ENCODE measurements around the gene SH3BP5L.
A peak's percentile ranks its signal among the peaks of the same experiment; 100 is the strongest.

Gene SH3BP5L

DNA sequence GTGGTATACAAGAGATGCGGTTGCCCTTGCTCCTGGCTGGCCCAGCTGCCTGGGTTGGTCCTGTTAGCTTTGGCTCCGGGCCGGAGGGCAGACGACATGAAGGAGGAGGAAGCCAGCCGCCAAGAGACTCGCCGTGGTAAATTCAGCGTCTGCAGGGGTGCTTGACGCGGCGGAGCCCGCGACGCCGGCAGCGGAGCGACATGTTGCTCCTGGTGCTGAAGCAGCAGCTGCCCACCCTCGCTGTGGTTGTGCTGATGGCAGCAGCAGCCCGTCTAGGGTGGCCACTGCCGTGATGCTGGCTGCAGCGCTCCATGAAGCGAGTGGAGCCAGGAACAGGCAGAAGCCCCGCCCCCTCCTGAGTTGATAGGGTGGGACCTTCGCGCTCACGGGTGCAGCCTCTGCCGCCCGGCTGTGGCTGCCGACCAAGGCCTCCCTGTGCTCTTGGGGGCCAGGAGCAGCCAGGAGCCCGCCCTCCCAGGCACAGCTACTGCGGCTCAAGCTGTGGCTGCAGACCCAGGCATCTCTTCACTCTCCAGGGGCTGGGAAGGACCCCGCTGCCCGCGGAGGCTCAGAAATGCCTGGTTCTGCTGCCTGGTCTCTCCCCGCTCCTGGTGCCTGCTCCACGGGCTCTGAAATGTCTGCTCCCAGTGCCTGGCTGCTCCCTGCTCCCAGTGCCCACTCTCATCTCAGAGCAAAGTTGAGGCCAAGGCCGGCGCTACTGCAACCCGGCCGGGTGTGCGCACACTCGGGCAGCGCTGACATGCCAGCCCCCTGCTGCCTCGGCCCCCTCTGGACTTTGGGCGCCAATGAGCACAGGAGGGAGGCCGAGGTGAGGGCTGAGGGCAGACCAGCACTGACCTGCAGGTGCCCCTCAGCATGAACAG, 37.5 kb upstream of the SH3BP5L start:
- POLR2A ChIA-PET: interaction anchor here (1.0 kb wide), 1 partner anchor 37 kb away, joined by 4 read pairs; the partner anchor contains the start of gene SH3BP5L
- TF ChIP-seq CTCF (IDR thresholded peaks at IDR 0.05; ENCODE audit: insufficient read depth, low read length, missing control alignments): no peak
- no peak for DNase-seq (ENCODE audit: low read depth, low spot score)
- CTCF ChIA-PET: interaction anchor here (1.1 to 1.2 kb wide), 2 partner anchors 9 to 43 kb away, joined by 3 to 6 read pairs; partner anchors contain the start of gene PGBD2
- peak overlapping the region; percentile 70 for H3K4me3 ChIP-seq (ENCODE audit: low read depth, low read length)

DNA sequence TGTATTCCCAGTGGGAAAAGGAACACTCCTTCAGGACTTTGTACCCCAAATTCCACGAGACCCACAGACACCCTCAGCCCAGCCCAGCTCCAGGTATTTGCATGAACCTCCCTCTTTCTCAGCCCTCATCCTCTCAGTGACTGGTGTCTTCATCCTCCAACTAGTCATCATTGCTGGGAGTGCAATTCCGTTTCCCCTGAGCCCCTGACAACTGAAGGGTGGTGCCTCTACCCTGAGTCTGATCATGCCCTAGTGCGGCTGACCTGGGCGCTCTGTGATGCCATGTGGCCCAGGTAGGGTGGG, 36.9 kb upstream of the SH3BP5L start:
- DNase-seq (ENCODE audit: low read depth, low spot score): no peak
- no peak for TF ChIP-seq CTCF (IDR thresholded peaks at IDR 0.05; ENCODE audit: insufficient read depth, low read length, missing control alignments)
- peak overlapping the region; percentile 70 for H3K4me3 ChIP-seq (ENCODE audit: low read depth, low read length)
- POLR2A ChIA-PET: interaction anchor here (1.0 kb wide), 1 partner anchor 36 kb away, joined by 4 read pairs; the partner anchor contains the start of gene SH3BP5L
- CTCF ChIA-PET: interaction anchor here (1.1 to 1.6 kb wide), 3 partner anchors 10 to 43 kb away, joined by 3 to 6 read pairs (median 5); partner anchors contain the start of gene PGBD2

GRCh38 chr1:248861616-248862015, 35.9 kb upstream of the SH3BP5L start:
- ChIA-PET POLR2A (no interaction called here), CTCF (interaction anchor here (1.6 kb wide), 1 partner anchor 20 kb away, joined by 5 read pairs; no protein-coding TSS in a partner anchor)

DNA sequence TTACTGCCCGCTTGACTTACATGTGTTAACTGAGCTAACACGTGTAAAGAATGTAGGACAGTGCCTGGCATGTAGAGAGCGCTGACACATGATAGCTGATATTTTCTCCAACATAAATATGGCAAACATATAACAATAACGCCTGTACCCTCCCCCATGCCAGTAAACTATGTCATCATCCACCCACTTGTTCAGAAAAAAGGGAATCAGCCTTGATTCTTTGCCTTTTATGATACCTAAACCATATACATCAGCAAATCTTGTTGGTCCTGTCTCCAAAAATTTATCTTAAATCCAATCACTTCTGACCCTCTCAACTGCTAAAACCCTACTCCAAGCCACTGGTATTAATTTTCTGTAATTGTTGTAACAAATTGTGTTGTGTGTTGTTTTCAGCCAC, 34.3 kb upstream of the SH3BP5L start:
- CTCF ChIA-PET: interaction anchor here (2.8 to 3.8 kb wide), 2 partner anchors 18 to 21 kb away, joined by 16 to 21 read pairs; partner anchors contain the start of gene ZNF672
- POLR2A ChIA-PET: interaction anchor here (3.5 kb wide), 1 partner anchor 21 kb away, joined by 27 read pairs; the partner anchor contains the start of gene ZNF672
- H3K4me3 ChIP-seq (ENCODE audit: low read depth, low read length): no peak overlapping the region
- no peak for DNase-seq (ENCODE audit: low read depth, low spot score)
- TF ChIP-seq CTCF (IDR thresholded peaks at IDR 0.05; ENCODE audit: insufficient read depth, low read length, missing control alignments): no peak

More at GRCh38 chr1:248861616-248862015, 35.9 kb upstream of the SH3BP5L start:
- no peak for TF ChIP-seq CTCF (IDR thresholded peaks at IDR 0.05; ENCODE audit: insufficient read depth, low read length, missing control alignments)
- no peak overlapping the region for H3K4me3 ChIP-seq (ENCODE audit: low read depth, low read length)
- DNase-seq (ENCODE audit: low read depth, low spot score): no peak

DNA sequence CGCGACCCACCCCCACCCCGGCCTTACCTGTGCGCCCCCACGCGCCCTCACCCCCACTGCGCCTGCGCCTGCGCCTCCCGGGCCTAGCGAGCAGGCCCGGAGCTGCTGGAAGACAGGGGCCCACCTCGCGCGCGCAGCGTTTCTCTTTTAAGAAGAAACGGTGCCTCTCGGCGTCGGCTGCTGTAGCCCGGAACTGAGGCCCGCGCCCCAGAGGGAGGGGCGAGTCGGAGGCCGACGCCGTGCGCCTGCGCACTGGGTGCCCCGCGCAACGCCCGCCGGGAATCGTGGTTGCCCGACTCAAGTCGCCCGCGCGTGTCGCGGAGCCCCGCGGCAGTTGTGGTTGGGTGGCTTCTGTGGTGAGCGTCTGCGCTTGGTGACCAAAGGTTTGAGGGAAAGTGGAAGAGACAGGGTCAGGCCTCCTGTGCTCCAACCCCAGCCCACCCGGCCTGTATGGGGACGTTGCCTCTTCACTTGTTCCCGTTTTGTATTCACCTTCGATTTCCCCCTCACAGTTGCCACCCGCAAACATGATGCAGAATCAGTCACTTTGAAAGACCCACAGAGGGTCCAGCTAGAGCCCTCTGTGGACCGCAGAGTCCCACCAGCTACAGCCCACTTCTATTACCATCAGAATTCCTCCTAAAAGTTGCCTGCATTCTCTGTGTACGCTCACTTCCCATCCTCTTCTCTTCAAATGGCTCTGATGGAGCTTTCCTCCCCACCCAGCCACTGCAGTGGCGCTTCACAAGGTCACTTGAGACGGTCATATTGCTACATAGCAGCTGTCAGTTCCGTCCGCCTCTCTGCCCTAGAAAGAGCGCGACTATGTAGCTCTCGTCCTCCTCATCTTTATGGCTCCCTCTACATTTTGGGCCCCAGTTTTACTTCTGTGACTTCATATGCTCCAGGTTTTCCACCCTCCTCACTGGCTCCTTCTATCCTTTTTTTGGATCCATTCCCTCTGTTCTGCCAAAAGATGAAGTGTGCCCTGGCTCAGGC, 33.5 kb upstream of the SH3BP5L start, which contains the start of gene ZNF692:
Gene ZNF692 (minus strand): TSS at position 195 of the 999 bp plus-strand sequence. CDS start 776 bp downstream, outside the sequence.
- peak within 1 kb of the TSS; percentile 81 for H3K4me3 ChIP-seq (ENCODE audit: low read depth, low read length)
- no peak for TF ChIP-seq CTCF (IDR thresholded peaks at IDR 0.05; ENCODE audit: insufficient read depth, low read length, missing control alignments)
- DNase-seq (ENCODE audit: low read depth, low spot score): peak; percentile 77
- POLR2A ChIA-PET: interaction anchor here (0.5 to 3.5 kb wide), 6 partner anchors 14 to 69 kb away, joined by 3 to 27 read pairs (median 4); partner anchors contain the start of gene ZNF672
- CTCF ChIA-PET: interaction anchor here (1.0 to 3.8 kb wide), 9 partner anchors 10 to 47 kb away, joined by 3 to 21 read pairs (median 6); partner anchors contain the start of genes PGBD2, SH3BP5L and ZNF672
